GM21390 (cell line): ENCODE data around the gene MAPK10.
A peak's percentile ranks its signal among the peaks of the same experiment; 100 is the strongest.

Experiments
- ATAC-seq: cut with Tn5 transposase; IDR thresholded peaks from one replicate; pipeline ENCODE4 v1.9.1; 2021; ENCODE audit not compliant: unreplicated experiment

Gene MAPK10

GRCh38 chr4:86279293-86279960 is 80.4 kb downstream of the MAPK10 start:
- no peak for ATAC-seq

- no peak for ATAC-seq
Observed at GRCh38 chr4:86278126-86278525, 81.7 kb downstream of the MAPK10 start.

DNA sequence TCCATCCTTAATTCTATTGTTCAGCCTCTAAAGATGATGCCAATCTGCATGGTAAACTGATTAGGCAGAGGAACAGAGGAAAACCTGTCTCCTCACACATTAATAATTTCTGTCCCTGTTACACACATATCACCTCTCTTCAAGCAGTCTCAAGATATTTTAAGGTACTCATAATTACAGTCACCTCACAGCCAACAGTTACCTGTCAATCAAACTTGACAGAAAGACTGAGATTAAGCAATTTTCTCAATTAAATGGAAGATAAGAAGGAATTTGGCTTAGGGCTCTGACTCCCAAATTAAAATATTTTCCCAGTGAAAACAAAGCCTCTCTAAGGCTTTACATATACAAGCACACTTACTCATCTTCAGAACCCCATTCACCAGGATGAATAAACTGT is 85.2 kb downstream of the MAPK10 start:
- ATAC-seq = no peak

DNA sequence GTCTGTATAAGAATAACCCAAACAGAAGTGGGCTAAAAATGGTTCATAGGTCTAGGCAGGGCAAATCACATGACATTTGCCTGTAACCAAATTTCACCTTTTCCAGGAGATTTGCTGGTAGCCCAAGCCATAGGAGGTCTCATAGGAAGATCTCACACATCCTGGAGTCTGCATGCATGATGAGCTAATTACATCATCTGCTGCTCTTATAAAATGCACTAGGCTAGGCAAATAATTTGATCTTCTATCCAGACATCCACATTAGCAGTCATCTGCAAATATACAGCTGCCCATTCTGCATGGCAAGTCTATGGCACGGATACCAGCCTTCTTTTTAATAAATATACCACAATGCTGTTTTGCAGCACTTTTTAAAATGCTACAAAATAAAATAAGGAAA is 87.2 kb downstream of the MAPK10 start:
- ATAC-seq = no peak

- no peak for ATAC-seq
Observed at GRCh38 chr4:86271057-86271456, 88.8 kb downstream of the MAPK10 start.

- ATAC-seq = no peak
Observed at GRCh38 chr4:86269354-86269753, 90.5 kb downstream of the MAPK10 start.

DNA sequence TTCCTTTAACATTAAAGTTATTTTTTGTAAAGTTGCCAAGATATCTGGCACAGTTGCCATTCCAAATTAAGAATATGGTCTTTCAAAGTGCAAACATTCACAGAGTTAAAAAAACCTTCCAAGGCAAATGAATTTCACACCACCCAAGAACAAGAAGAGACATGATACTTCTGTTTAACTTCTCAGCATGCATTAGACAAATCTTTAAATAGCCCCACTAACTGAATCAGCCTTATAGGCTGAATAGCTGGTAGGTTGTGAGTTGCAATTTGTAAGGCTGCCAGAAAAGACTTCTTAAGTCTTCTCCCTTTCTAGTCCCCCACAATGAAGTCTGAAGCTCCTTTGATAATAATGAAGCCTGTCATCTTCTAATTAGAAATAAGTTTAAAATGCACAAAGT is 95.6 kb downstream of the MAPK10 start:
- ATAC-seq = no peak

GRCh38 chr4:86261636-86262035 is 98.2 kb downstream of the MAPK10 start:
- no peak for ATAC-seq

DNA sequence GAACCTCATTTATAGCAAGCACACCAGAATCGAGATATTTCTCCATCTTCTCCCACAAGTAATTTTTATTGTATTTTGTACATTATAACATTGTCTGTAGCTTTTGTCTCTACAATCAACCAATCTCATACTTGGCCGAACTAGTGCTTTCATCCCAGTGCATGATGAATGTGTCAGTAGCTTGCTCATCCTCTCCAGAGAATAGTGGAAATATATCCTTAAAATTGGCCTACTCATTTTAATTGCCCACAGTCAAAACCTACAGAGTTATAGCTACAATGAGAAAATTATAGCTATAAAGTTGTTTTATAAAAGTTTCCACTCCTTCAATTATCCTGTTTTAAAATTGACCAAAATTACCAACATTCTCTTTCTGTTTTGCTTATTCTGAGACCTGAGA is 103.8 kb downstream of the MAPK10 start:
- ATAC-seq = no peak

DNA sequence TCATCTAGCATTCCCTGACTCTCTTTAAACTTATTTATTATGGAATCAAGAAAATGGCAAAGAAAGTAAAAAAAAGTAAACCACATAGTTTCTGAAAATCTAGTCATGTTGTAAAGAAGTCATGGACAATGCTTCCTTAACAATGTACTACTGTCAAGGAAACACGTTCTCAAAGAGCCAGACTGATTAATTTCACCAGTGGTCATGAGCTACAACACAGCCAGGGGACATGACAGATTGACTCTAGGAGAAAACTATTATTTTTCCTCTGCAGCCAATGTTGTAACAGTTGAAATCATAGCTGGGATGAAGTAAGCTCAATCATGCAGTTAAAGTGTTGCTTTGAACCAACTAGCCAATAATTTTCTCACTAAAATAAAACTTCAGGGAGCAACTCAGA is 109.2 kb downstream of the MAPK10 start:
- no peak for ATAC-seq

- ATAC-seq = no peak
Observed at GRCh38 chr4:86250006-86250405, 109.8 kb downstream of the MAPK10 start.

- ATAC-seq = no peak
Observed at GRCh38 chr4:86249074-86249473, 110.8 kb downstream of the MAPK10 start.

DNA sequence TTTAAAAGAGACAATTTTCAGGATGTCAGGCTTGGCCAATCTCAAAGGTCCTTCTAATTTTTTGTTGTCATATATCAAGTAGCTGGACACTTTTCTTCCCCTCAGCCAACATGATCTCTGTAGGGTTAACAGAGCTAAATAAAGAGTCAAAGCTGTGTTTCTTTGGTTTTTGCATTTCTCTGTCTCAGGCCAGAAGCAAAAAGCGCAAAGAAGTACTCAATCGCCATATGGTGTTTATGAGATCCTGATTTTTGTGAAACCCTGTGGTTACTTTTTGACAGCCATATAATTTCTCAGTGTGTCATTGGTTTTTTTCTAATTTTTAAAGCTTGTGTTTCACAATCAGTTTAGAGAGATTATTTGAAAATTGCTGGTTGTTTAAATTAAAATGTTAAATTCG is 111.9 kb downstream of the MAPK10 start:
- ATAC-seq = no peak

DNA sequence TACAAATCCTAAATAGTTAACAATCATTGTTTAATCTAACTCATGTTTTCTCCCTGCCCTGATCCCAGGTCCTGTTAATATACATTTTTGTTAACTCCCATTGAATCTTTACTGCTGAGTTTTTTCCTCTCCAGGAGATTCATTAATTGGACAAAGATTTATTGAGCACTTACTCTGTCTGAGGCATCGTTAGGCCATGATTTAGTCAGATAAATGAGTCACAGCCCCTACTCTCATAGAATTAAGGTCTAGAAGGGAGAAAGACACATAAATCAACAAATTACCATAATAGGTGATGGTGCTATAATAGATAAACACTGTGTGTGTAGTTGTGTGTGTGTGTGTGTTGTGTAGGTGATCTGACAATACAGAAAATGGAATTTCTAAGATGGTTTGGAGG is 112.5 kb downstream of the MAPK10 start:
- ATAC-seq = no peak

DNA sequence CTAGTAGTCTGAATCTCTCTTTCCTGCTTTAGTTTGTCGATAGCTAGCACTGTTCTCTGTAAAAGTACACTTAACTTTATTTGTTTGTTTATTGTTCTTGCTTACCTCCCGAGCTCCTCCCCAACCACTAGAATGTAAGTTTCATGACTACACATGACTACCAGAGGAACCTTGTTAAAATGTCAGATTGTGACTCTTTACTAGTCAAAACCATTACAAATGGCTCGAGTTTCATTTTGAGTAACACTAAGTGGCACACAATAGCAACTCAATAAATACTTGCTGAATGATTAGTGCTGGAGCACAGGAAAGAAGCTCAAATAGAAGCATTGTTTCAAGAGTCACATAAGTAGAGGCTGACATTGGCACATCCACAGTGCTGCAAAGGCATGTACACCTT is 116.1 kb downstream of the MAPK10 start:
- ATAC-seq = no peak

DNA sequence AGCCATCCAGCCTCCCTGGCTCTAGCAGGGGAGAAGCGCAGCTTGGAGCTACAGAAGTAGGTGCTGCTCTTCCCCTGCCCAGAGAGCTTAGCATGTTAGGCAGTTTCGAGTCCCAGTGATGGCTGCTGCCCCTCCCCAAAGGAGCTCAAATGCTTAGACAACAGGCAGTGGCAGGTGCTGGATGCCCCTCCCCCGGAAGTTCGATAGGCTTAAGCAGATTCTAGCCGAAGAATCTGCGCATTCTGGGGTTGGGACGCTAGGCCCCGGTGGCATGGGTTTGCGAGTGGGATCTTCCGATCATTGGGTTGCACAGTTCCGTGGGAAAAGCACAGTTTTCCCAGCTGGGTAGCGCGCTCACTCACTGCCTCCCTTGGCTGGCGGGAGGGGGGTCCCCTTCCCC is 117.2 kb downstream of the MAPK10 start:
- ATAC-seq = no peak

DNA sequence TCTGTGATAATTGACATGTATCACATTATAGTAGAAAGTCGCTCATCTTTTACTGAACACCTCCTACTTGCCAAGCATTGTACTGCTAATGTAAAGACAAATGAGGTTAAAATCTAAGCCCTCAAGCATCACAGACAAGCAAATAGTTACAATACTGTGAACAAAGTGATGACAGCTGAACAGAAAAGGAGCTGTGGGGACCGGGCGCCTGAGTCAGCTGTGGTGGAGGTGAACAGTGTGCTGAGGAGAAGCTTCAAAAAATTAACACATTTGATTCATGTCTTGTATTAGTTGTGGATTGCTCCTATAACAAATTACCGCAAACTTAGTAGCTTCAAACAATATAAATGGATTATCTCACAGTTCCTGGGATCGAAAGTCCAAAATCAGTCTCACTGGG is 124.3 kb downstream of the MAPK10 start:
- ATAC-seq = no peak

GRCh38 chr4:86233681-86234080 is 126.2 kb downstream of the MAPK10 start:
- ATAC-seq = no peak

DNA sequence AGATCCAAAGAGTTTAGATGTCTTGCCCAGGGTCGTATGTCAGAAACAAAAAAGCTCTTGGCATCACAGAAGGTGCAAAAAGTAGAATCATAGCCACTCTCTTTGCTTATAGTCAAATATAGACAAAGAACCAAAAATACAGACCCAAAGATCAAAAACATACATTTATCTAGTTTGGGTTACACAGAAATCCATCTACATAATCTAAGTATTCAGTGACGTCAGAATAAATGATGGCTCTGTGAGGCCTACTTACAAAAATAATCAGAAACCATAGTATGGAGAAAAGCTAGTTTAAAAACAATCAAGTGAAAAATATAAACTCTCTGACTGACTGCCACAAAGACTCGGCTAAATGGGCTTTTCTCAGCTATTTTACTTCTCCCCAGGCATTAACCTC is 126.8 kb downstream of the MAPK10 start:
- no peak for ATAC-seq

DNA sequence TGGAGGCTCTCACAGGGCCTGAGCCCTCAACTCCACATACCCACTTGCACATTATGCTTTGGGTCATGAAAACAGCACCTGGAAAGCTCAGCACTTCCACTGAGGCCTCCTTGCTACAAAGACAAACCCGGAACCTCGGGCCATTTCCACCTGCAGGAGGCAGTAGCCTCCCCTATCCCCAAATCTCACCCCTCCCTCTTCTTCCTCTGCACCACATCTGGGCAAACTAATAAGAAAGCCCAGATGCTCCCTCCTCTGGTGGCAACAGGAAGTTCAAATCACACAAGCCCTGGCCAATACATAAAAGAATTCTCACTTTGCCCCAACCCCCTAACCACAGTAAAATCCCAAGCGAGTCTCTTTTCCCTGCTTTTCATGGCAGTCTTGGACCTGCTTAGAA is 136.4 kb downstream of the MAPK10 start:
- ATAC-seq = peak; percentile 82

DNA sequence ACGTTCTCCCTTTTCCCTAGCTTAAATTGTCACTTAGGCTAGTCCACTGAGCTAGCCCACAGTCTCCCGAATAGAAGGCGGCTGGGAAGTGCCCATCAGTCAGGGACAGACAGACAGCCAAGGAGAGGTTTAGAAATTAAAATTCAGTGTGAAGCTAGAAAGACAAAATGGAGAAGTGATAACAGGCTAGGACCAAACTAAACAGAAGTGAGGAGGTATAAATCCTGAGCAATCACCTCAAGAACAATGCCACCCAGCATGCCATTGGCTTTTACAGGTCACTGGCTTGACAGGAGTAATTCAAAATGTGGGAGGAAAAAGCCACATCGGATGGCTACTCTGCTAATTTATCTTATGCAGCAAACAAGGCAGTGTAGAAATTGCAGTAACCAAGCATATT is 138.9 kb downstream of the MAPK10 start:
- ATAC-seq = no peak

DNA sequence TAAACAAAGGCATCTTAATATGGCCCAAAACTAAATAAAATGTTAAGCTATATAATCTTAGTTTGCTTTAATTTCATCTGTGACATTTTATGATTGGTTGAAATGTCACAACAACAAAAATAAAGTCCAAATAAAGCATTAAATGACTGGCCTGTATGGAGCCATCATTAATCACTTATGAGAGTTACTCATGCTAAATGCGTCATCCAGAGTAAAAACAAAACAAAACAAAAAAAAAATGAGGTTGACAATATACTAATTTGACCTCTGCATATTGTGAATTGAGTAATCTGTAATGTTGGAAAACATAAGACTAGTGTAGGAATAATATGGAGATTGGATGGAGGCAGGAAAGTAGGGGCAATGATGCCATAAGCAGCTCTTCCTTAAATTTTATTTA is 139.7 kb downstream of the MAPK10 start:
- no peak for ATAC-seq

DNA sequence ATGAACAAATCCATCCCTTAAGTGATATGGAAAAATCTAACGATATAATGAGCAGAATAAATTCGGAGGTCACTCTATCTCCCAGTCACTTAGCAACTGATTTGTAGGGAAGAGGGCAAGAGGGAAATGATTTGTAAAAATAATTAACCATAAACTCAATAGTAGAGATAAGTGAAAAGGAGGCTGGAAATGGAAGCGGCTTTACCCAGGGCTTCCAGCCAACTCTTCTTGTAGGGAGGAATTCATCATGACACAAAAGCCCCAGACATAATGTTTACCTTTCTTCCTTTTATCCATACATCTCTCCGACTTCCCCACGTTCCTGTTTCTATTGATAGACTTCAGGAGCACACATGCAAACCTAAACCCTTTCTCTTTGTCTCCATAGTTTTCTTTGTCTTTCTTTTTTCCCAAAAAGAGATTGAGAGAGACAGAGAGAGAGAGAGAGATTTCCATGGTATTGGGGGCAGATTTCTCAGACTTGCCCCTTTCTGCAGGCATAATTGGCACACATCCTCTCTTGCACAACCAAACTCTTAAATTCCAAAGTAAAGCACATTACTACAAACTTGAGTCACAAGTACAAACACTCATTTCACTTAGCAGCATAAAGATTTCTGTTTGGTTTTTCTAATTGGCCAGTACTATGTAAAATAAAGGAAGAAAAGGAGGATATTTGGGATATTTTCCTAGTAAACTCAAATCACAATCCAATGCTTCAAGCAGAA is 140.9 kb downstream of the MAPK10 start:
- ATAC-seq = no peak
